BLaER1 treated with 17β-estradiol and CSF1 and Interleukin-3, amounts not matched to agents 10 nM and 100 nM (cell line): ENCODE measurements around the gene MYOZ2.

ENCODE experiments used
- H3K27ac ChIP-seq, 11 experiments: shearing (Covaris generic); formaldehyde crosslinking; 2 replicates each; pipeline ENCODE4 v1.8.1; 2022
- H3K27me3 ChIP-seq, 11 experiments: shearing (Covaris generic); formaldehyde crosslinking; 2 replicates each; pipeline ENCODE4 v1.8.1; 2022
- H3K36me3 ChIP-seq, 11 experiments: shearing (Covaris generic); formaldehyde crosslinking; 2 replicates each; pipeline ENCODE4 v1.8.1; 2022
- H3K4me1 ChIP-seq, 10 experiments: shearing (Covaris generic); formaldehyde crosslinking; 2 replicates each; pipeline ENCODE4 v1.8.1; 2022
- H3K4me2 ChIP-seq, 11 experiments: shearing (Covaris generic); formaldehyde crosslinking; 2 replicates each; pipeline ENCODE4 v1.8.1; 2022
- H3K4me3 ChIP-seq, 10 experiments: shearing (Covaris generic); formaldehyde crosslinking; 2 replicates each; pipeline ENCODE4 v1.8.1; 2022
- H3K9ac ChIP-seq, 11 experiments: shearing (Covaris generic); formaldehyde crosslinking; 2 replicates each; pipeline ENCODE4 v1.8.1; 2022
- H3K9me3 ChIP-seq, 11 experiments: shearing (Covaris generic); formaldehyde crosslinking; replicated peaks in 1 of 11; 2 replicates each; pipeline ENCODE4 v1.8.1; 2022
- H4K20me1 ChIP-seq, 11 experiments: shearing (Covaris generic); formaldehyde crosslinking; 2 replicates each; pipeline ENCODE4 v1.8.1; 2022
- Cebpa-rat ChIP-seq, 11 experiments: shearing (Covaris generic); IDR thresholded peaks; 2 replicates each; pipeline ENCODE4 v1.8.1; 2022

The MYOZ2 gene

GRCh38 chr4:119135721-119136121 is at the start of gene MYOZ2:
Gene MYOZ2 (plus strand): TSS chr4:119135832. CDS start chr4:119136526, 694 bp downstream.
- Histone ChIP-seq H3K27ac (no peak within 1 kb of the TSS), H3K4me1 (peaks cover 19 to 29% (median 26%) of the 10 kb centered on the region in 10 experiments), H3K4me2 (peak within 1 kb of the TSS in 2 of 11 experiments; percentile 26 to 34; a peak in 4 of 22 replicates), H4K20me1 (no peaks in the 10 kb centered on the region), H3K27me3 (no peaks in the 10 kb centered on the region), H3K36me3 (no peaks in the 10 kb centered on the region), H3K9me3 (no peaks in the 10 kb centered on the region), H3K9ac (no peak within 1 kb of the TSS), H3K4me3 (no peak within 1 kb of the TSS)
- TF ChIP-seq Cebpa-rat (IDR thresholded peaks at IDR 0.05) = no peak

DNA sequence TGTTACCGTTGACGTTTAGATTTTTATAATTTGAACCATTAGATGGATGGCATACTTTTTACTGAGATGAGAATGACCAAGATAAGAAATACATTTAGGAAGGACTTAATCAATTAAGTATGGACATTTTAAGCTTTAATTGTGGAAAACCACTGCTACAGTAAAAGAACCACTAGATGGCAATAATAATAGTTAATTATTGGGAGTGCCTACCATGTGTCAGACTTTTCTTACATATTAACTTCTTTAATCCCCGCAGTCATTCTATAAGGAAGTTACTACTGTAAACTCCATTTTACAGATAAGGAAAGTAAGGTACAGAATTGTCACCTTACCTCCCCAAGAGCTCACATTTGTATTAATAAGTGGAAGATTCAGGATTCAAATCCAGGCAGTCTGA is 48.5 kb upstream of the MYOZ2 start:
- 0 out of 22 replicates have a peak overlapping the region, but pooled peaks of 1 of the 11 experiments have one; percentile 2 for H3K4me2 ChIP-seq
- H3K4me3 ChIP-seq = no peak overlapping the region
- H4K20me1 ChIP-seq = no peaks in the 10 kb centered on the region
- H3K36me3 ChIP-seq = no peaks in the 10 kb centered on the region
- H3K27ac ChIP-seq = no peak overlapping the region
- no peak for TF ChIP-seq Cebpa-rat (IDR thresholded peaks at IDR 0.05)
- H3K9ac ChIP-seq = no peak overlapping the region
- peaks cover 0 to 10% (median 0%) of the 10 kb centered on the region in 10 experiments; a peak in 3 of 20 replicates for H3K4me1 ChIP-seq
- no peaks in the 10 kb centered on the region; a peak in 1 of 22 replicates for H3K9me3 ChIP-seq
- no peaks in the 10 kb centered on the region for H3K27me3 ChIP-seq

- Histone ChIP-seq H3K36me3 (no peaks in the 10 kb centered on the region), H4K20me1 (no peaks in the 10 kb centered on the region), H3K4me3 (no peak overlapping the region), H3K4me2 (peak overlapping the region in 1 of 11 experiments; percentile 2; a peak in 1 of 22 replicates), H3K4me1 (peaks cover 0 to 10% (median under 1%) of the 10 kb centered on the region in 10 experiments; a peak in 6 of 20 replicates), H3K27me3 (no peaks in the 10 kb centered on the region), H3K9me3 (no peaks in the 10 kb centered on the region; a peak in 1 of 22 replicates), H3K27ac (no peak overlapping the region), H3K9ac (no peak overlapping the region)
- no peak for TF ChIP-seq Cebpa-rat (IDR thresholded peaks at IDR 0.05)
These were observed 48.0 kb upstream of the MYOZ2 start for GRCh38 chr4:119087656-119088055.

- Histone ChIP-seq H3K9ac (no peak overlapping the region), H3K4me3 (no peak overlapping the region), H4K20me1 (no peaks in the 10 kb centered on the region), H3K27me3 (no peaks in the 10 kb centered on the region), H3K9me3 (no peaks in the 10 kb centered on the region; a peak in 1 of 22 replicates), H3K36me3 (no peaks in the 10 kb centered on the region), H3K4me2 (peak overlapping the region in 4 of 11 experiments; percentile 9 to 69 (median 49); a peak in 5 of 22 replicates), H3K4me1 (peaks cover 0 to 14% (median 0%) of the 10 kb centered on the region in 10 experiments; a peak in 8 of 20 replicates), H3K27ac (0 out of 22 replicates have a peak overlapping the region, but pooled peaks of 2 of the 11 experiments have one; percentile 10 to 25)
- no peak for TF ChIP-seq Cebpa-rat (IDR thresholded peaks at IDR 0.05)
These were observed 42.4 kb upstream of the MYOZ2 start for GRCh38 chr4:119093042-119093827.

DNA sequence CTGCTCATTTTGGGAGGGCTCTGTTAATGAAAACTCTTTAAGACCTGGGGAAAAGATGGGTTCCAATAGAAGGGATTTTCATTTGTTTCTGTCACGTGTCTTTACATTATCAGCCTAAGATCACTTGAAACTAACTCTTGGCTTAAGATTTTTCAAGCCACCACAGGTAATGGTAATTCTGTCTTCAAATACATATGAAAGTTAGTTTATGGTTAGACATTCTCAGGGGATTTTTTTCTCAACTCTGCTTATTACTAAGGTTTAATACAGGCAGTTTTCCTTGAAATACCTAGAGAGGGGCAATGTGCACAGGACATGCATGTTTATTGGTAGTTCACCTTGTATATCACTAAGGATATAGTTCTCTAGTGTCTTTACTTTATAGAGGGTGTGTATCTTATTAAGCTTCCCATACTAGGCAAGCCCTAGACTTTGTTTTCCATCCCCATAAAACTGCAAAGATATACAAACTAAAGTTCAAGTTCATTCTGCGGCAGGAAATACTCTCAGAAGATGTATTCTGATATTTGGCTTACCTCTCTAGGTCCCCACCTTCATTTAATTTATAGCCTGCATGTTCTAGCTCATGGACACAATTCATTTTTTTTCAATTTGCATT is 38.2 kb upstream of the MYOZ2 start:
- TF ChIP-seq Cebpa-rat (IDR thresholded peaks at IDR 0.05) = no peak

DNA sequence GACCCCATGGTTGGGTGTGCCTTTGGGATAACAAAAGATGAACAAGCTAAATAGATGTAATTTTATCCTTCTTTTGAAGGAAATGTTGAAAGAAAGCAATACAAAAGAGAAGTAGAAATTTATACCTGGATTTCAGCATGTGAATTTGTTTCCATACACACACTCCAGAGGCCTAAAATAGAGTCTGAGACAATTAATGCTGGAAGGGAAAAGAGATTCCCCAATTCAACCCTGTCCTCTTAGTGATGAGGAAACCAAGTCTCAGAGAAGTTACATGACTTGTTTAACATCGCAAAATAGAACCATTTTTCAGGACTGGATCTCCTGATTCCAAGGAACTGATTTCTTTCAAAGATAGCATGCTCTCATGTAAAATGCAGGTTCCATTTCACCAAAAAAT is 37.3 kb upstream of the MYOZ2 start:
- no peaks in the 10 kb centered on the region for H3K27me3 ChIP-seq
- H3K4me2 ChIP-seq = no peak overlapping the region
- peaks cover 0 to 49% (median 13%) of the 10 kb centered on the region in 10 experiments; a peak in 13 of 20 replicates for H3K4me1 ChIP-seq
- no peaks in the 10 kb centered on the region for H3K36me3 ChIP-seq
- H3K4me3 ChIP-seq = no peak overlapping the region
- TF ChIP-seq Cebpa-rat (IDR thresholded peaks at IDR 0.05) = no peak
- H3K9me3 ChIP-seq = peaks cover 0 to 7% (median 0%) of the 10 kb centered on the region in 11 experiments; a peak in 4 of 22 replicates
- no peak overlapping the region for H3K9ac ChIP-seq
- no peak overlapping the region for H3K27ac ChIP-seq
- H4K20me1 ChIP-seq = no peaks in the 10 kb centered on the region

More for the DNA sequence above, 38.2 kb upstream of the MYOZ2 start:
- H3K9me3 ChIP-seq = peaks cover 0 to 7% (median 0%) of the 10 kb centered on the region in 11 experiments; a peak in 4 of 22 replicates
- no peaks in the 10 kb centered on the region for H4K20me1 ChIP-seq
- no peaks in the 10 kb centered on the region for H3K27me3 ChIP-seq
- H3K4me2 ChIP-seq = no peak overlapping the region
- H3K27ac ChIP-seq = no peak overlapping the region
- no peak overlapping the region for H3K4me3 ChIP-seq
- H3K4me1 ChIP-seq = peaks cover 0 to 46% (median 4%) of the 10 kb centered on the region in 10 experiments; a peak in 10 of 20 replicates
- H3K9ac ChIP-seq = no peak overlapping the region
- H3K36me3 ChIP-seq = no peaks in the 10 kb centered on the region

DNA sequence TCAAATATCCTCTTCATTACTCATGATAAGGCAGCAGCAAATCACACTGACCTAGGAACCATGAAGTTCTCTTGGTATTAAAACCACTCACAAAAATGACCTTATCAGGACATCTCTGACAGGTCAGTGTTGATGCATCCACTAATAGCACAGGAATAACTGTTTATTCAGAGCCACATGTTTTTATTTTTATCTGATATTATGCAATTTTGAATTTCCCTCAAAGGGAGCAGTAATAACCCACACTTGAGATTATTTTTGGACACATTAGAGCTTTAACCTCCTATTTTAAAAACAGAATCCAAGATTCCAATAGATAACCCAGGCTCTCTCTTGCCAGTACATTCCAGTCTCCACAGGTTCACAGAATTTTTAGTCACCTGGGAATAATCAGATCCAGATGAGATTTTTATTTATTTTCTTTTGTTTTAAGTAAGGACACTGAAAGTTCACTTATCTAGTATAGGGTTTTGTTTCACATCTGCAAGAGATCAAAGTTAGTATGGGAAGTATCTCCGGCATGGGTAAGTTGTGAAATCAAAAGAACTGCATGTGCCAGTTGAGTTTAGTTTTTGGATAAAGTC is 36.3 kb upstream of the MYOZ2 start:
- H4K20me1 ChIP-seq = no peaks in the 10 kb centered on the region
- no peak overlapping the region for H3K4me3 ChIP-seq
- H3K9ac ChIP-seq = no peak overlapping the region
- H3K9me3 ChIP-seq = peaks cover 0 to 7% (median 0%) of the 10 kb centered on the region in 11 experiments; a peak in 4 of 22 replicates
- H3K27me3 ChIP-seq = no peaks in the 10 kb centered on the region
- H3K4me2 ChIP-seq = peak overlapping the region in 4 of 11 experiments; percentile 23 to 49 (median 39); a peak in 8 of 22 replicates
- peaks cover 0 to 53% (median 17%) of the 10 kb centered on the region in 10 experiments; a peak in 13 of 20 replicates for H3K4me1 ChIP-seq
- TF ChIP-seq Cebpa-rat (IDR thresholded peaks at IDR 0.05) = no peak
- H3K27ac ChIP-seq = 0 out of 22 replicates have a peak overlapping the region, but pooled peaks of 1 of the 11 experiments have one; percentile 10
- H3K36me3 ChIP-seq = no peaks in the 10 kb centered on the region

DNA sequence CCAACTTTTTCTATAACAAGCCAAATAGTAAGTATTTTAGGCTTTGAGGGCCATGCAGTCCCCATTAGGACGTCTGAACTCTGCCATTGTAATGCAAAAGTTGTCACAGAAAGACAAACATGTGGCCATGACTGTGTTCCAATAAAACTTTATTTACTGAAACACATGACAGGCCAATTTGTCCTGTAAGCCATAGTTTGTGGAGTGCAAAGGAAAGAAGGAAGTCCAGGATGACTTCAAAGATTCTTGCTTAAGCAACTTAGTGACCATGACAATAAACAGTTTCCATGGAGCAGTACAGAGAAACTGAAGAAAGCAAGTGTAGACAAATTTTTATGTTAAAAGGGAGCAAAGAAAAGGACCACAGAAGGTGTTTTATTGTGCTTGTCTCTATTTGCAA is 35.0 kb upstream of the MYOZ2 start:
- H3K27ac ChIP-seq = peak overlapping the region in 4 of 11 experiments; percentile 43 to 80 (median 75); a peak in 8 of 22 replicates
- H3K9ac ChIP-seq = peak overlapping the region in 1 of 11 experiments; percentile 16; a peak in 1 of 22 replicates
- no peaks in the 10 kb centered on the region for H3K36me3 ChIP-seq
- no peaks in the 10 kb centered on the region for H3K27me3 ChIP-seq
- TF ChIP-seq Cebpa-rat (IDR thresholded peaks at IDR 0.05) = 0 out of 22 replicates have a peak, but pooled peaks of 1 of the 11 experiments have one; percentile 28
- H3K4me3 ChIP-seq = no peak overlapping the region
- H3K4me2 ChIP-seq = peak overlapping the region in 4 of 11 experiments; percentile 1 to 67 (median 38); a peak in 7 of 22 replicates
- H3K9me3 ChIP-seq = peaks cover 0 to 7% (median 0%) of the 10 kb centered on the region in 11 experiments; a peak in 4 of 22 replicates
- H4K20me1 ChIP-seq = no peaks in the 10 kb centered on the region
- peaks cover 0 to 67% (median 24%) of the 10 kb centered on the region in 10 experiments; a peak in 14 of 20 replicates for H3K4me1 ChIP-seq
